ENCODE data around the gene ACVR1C. TPM values are rescaled to one million over a fixed set of nuclear protein-coding genes. Genes with fewer than 3 reads are reported as not detected.

ACVR1C gene
- total RNA-seq, 3 donors from 2014 or later, result 8.0 to 19.4 (median 9.2) TPM

GRCh38 chr2:157508676-157509075 is 120.0 kb downstream of the ACVR1C start:
- ATAC-seq (peak; percentile 84), DNase-seq (no peak)
- no peak overlapping the region for H3K4me3 ChIP-seq
- H3K9me3 ChIP-seq, result no peaks in the 10 kb centered on the region
- TF ChIP-seq CTCF (IDR thresholded peaks at IDR 0.05), result no peak
- intact Hi-C loops (cut with DNase I, micrococcal nuclease), result loop anchor here in 1 of 2 donors (10.0 kb wide), 1 partner anchor 256 kb away; no protein-coding TSS in a partner anchor
- no peaks in the 10 kb centered on the region for H3K36me3 ChIP-seq (ENCODE audit: low read depth)
- peaks cover 7% of the 10 kb centered on the region for H3K4me1 ChIP-seq (ENCODE audit: low read depth)

GRCh38 chr2:157506586-157506985 is 122.1 kb downstream of the ACVR1C start:
- DNase-seq (no peak), ATAC-seq (no peak)
- Histone ChIP-seq H3K9me3 (no peaks in the 10 kb centered on the region), H3K4me1 (ENCODE audit: low read depth) (peaks cover 7% of the 10 kb centered on the region), H3K36me3 (ENCODE audit: low read depth) (no peaks in the 10 kb centered on the region), H3K4me3 (no peak overlapping the region)
- intact Hi-C loops (cut with DNase I, micrococcal nuclease), result loop anchor here in 1 of 2 donors (10.0 kb wide), 1 partner anchor 258 kb away; no protein-coding TSS in a partner anchor
- no peak for TF ChIP-seq CTCF (IDR thresholded peaks at IDR 0.05)

GRCh38 chr2:157504623-157505022 is 124.0 kb downstream of the ACVR1C start:
- peak; percentile 10 for TF ChIP-seq CTCF (IDR thresholded peaks at IDR 0.05)
- H3K36me3 ChIP-seq (ENCODE audit: low read depth), result no peaks in the 10 kb centered on the region
- intact Hi-C loops (cut with DNase I, micrococcal nuclease), result loop anchor here in 1 of 2 donors (10.0 kb wide), 1 partner anchor 260 kb away; no protein-coding TSS in a partner anchor
- no peak overlapping the region for H3K4me3 ChIP-seq
- ATAC-seq (peak; percentile 91), DNase-seq (peak in 1 of 3 donors; percentile 49)
- H3K4me1 ChIP-seq (ENCODE audit: low read depth), result peaks cover 7% of the 10 kb centered on the region
- no peaks in the 10 kb centered on the region for H3K9me3 ChIP-seq

- no peaks in the 10 kb centered on the region for H3K36me3 ChIP-seq (ENCODE audit: low read depth)
- TF ChIP-seq CTCF (IDR thresholded peaks at IDR 0.05), result no peak
- H3K4me1 ChIP-seq (ENCODE audit: low read depth), result peaks cover 7% of the 10 kb centered on the region
- ATAC-seq, result no peak
- no peaks in the 10 kb centered on the region for H3K9me3 ChIP-seq
- intact Hi-C loops (cut with DNase I, micrococcal nuclease), result loop anchor here in 1 of 2 donors (10.0 kb wide), 1 partner anchor 264 kb away; no protein-coding TSS in a partner anchor
- no peak overlapping the region for H3K4me3 ChIP-seq
- no peak for DNase-seq
Observed at GRCh38 chr2:157501026-157501425, 127.6 kb downstream of the ACVR1C start.

GRCh38 chr2:157500334-157500733 is 128.3 kb downstream of the ACVR1C start:
- no peaks in the 10 kb centered on the region for H3K9me3 ChIP-seq
- H3K36me3 ChIP-seq (ENCODE audit: low read depth), result no peaks in the 10 kb centered on the region
- no peak for ATAC-seq
- no peak for DNase-seq
- peaks cover 7% of the 10 kb centered on the region for H3K4me1 ChIP-seq (ENCODE audit: low read depth)
- no peak overlapping the region for H3K4me3 ChIP-seq
- intact Hi-C loops (cut with DNase I, micrococcal nuclease), result loop anchor here in 1 of 2 donors (10.0 kb wide), 1 partner anchor 264 kb away; no protein-coding TSS in a partner anchor
- no peak for TF ChIP-seq CTCF (IDR thresholded peaks at IDR 0.05)
